Muscle of arm (tissue), 12 donors: ENCODE measurements around the gene MMP15. TPM values are rescaled to one million over a fixed set of nuclear protein-coding genes. Genes with fewer than 3 reads are reported as not detected.
A peak's percentile ranks its signal among the peaks of the same experiment; 100 is the strongest.
"Not testable (repeated sequence)": the region's sequence is repeated elsewhere in the genome, so short reads cannot be mapped to it uniquely, and the experiment has no call there.

ENCODE experiments used
- DNase-seq: peaks from one replicate; pipeline ENCODE4 v3.0.0-alpha.2; 2013
- polyA plus RNA-seq, 12 donors: library from polyadenylated mRNA; unstranded; fragments of 120-200 nt; gene quantifications; one replicate each; pipeline ENCODE4 v1.2.1, GENCODE V29; 2013; ENCODE audit not compliant: insufficient read length in 12 of 12

The MMP15 gene
- polyA plus RNA-seq, 12 donors, result 16.0 to 41.5 (median 23.0) TPM; not detected in 1

DNA sequence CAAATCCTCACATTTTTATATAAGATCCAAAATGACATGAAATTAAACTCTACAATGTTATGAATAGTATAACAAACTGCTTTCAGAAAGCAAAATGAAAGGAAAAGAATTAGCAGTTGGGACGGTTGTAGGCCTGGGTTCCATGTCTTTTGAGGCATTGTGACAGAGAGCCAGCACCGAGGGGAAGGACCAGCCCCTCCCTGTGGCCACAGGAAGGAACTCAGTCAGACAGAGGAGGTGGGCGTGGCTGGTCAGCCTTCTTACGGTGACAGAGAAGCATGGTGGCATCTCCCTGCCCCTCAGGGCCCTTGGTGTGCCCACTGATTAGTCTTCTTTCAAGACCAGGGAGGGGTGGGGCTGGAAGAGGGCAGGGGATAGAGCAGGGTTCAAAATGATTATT lies 30.8 kb upstream of the MMP15 start:
- DNase-seq, result no peak

DNA sequence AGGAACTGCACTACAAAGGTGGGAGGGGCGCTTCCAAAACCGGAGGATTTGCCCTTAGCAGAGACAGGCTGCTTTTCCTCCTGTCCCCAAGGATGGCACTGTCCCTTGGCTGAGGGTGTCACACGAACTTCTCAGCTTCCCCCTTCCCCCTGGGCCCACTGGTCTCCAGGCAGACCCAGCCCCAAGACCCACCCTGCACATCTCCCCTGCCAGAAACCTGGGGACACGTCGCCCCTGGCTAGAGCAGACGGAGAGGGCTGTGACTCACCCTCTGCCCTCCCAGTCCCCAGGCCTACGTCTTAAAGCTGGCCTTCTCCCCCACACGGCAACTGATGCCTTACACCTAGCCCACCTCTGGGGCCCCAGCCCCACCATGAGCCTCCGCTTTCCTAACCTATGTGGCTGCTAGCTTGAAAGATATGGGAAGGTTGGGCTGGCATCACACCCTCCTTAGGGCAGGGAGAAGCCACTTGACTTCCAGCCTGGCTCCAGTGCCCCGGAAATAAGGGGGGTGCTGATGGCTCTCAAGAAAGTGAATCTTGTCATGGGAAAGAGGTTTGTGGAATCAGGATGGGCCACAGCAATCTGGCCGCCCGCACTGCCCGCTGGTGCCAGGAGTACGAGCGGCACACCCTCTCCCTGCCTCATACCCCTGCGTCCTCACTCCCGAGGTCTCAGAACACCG lies 29.7 kb upstream of the MMP15 start:
- DNase-seq, result no peak

DNA sequence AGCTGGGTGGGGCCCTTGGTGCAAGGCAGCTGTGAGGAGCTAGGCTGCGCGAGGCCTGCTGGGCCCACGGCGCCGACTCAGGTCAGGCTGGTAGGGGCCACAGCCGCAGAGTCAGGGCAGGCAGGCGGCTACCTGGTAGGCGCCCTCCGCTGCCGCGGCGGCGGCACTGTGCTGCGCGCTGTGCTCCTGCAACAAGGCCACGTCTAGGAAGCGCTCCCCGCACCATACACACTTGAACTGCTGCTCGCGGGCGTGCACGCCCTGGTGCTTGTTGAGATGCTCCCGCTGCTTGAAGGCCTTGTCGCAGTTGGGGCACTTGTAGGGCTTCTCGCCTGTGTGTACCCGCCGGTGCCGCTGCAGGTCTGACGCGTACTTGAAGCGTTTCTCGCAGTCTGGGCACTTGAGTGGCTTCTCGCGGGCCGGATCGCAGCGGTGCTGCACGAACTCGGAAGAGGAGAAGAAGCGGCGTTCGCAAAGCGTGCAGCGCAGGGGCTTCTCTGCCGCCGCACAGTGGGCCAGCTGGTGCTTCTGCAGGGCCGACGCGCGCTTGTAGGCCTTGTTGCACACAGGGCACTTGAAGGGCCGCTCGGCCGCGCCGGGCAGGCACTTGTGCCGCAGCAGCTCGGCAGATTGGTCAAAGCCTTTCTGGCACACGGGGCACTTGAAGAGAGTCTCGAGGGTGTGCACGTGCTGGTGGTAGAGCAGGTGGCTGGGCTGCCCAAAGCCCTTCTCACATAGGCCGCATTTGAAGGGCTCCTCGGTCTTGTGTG lies 29.0 kb upstream of the MMP15 start:
- no peak for DNase-seq

DNA sequence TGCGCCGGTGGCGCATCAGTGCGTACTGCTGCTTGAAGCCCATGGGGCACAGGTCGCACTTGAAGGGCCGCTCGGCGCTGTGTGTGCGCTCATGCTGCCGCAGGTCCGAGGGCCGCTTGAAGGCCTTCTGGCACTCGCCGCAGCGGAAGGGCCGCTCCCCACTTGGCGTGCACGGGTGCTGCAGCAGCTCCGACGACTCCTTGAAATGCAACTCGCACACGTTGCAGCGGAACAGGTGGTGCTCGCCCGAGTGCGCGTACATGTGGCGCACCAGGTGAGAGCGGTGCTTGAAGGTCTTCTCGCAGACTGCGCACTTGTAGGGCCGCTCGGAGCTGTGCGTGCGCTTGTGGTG lies 28.4 kb upstream of the MMP15 start:
- no peak for DNase-seq

DNA sequence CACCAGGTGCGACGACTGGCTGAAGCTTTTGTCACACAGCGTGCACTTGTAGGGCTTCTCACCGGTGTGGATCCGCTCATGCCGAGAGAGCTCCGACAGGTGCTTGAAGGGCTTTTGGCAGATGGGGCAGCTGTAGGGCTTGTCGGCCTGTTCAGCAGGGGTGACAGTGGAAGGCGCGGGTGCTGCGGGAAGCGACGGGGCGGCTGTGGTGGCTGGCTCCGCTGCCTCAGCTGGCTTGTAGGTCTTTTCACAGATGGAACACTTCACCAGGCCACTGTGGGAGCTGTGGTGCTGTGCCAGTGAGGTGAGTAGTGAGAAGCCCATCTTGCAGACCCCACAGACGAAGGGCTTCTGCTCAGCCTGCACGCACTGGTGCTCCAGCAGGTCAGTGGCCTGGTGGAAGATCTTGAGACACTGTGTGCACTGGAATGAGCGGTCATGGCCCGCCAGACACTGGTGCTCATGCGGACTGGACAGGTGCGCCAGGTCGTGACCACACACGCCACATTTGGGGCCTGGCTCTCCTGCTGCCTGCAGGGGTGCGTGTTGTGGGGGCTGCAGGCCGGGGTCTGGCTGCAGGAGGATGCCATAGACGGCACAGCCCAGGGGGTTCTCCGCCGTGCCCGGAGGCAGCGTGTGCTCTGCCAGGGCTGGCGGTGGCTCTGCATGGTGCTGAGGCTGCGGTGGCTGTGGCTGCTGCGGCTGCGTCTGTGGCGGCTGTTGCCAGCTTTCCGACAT lies 27.9 kb upstream of the MMP15 start:
- DNase-seq, result no peak

DNA sequence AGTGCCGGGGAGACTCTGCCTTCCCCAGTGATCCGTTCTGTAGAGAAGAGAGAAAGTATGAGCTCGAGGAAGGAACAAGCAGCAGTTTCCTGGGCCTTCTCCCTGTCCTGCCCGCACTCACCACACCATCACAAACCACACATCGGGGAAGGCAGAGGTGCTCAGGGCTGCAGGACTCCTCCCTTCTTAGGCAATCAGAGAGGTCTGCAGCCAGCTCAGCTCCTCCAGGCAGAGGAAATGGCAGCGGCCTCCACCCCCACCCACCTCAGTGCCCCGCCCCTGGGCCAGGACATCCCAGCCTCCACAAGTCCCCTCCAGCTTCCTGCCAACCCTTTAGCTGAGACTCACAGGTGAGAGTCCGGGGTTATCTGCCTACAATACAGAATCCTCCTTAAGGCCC lies 27.1 kb upstream of the MMP15 start:
- no peak for DNase-seq

DNA sequence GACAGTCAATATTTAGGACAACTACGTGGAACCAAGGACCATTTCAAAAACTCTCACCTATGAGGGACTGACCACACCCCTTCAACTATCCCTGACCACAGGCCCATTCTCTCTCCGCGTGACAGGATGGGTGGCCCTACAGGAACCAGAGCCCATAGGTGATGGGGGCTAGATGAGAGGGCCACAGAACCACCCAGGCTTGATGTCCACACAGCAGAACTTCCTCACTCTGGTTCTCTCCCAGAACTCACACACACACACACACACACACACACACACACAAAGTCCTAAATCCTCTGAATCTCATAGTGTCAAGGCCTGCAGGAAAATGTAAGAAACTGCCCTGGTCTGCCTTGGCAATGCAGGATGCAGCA lies 26.6 kb upstream of the MMP15 start:
- no peak for DNase-seq

DNA sequence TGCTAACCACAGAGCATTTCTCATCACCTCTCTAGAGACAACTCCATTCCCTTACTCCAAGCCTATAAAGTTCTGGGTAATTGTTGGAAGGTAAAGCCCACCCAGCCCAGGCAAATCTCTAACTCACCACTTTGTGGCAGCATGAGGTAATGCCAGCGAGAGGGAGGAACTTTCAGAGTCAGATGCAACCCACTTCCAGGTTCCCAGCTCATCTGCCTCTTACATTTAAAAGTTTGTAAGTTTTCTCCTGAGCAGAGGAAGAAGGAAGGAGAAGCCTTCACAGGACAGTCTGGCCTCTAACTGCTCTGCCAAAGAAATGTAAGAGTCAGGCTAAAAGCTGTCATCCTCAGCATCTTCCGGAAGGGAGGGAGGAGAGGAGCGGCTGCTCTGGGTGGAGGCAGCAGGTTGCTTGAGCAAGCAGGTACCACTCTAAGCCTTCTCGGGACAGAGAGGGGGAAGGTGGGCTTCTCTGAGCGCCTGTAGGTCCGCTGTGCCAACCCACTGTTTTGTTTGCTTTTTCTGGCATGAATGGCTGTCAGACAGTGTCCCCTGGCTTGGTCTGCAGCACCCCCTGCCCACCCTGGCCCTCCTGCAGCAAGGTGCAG lies 26.1 kb upstream of the MMP15 start:
- DNase-seq, result no peak

DNA sequence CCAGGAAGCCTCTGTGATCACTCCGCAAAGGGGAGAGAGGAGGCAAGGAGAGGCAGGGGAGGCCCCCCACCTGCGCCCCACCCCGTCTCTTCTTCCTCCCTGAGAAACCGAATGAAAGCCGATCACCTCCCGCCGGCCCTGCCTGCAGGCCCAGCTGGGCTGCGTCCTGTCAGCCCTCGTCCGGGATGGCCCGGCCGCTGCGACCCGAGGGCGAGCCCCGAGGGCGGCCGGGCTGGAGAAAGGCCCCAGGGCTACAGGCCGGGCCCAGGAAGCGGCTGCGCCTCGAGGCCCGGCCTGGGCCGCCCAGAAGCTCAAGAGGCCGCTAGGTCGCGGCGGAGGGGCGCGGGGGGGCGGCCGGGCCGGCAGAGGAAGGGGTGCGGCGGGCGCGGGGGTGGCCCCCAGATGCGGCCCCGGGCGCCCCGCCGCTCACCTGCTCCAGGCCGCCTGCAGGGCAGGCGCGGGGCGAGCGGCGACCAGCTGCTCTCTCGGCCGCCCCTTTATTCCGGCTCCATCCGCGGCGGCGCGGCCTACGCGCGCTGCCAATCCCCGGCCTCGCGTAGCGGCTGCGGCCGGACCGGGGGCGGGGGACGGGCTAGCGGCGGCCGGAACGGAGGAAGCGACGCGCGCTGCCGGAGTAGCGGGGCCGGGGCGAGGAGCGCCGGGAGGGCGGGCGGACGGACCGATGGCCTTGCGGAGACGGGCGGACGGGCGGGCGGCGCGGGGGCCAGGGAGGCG lies 25.4 kb upstream of the MMP15 start, which contains the start of gene ZNF319:
Gene ZNF319 (minus strand): TSS at position 702 of the 735 bp plus-strand sequence. CDS start 2,407 bp downstream, outside the sequence.
- no peak for DNase-seq

DNA sequence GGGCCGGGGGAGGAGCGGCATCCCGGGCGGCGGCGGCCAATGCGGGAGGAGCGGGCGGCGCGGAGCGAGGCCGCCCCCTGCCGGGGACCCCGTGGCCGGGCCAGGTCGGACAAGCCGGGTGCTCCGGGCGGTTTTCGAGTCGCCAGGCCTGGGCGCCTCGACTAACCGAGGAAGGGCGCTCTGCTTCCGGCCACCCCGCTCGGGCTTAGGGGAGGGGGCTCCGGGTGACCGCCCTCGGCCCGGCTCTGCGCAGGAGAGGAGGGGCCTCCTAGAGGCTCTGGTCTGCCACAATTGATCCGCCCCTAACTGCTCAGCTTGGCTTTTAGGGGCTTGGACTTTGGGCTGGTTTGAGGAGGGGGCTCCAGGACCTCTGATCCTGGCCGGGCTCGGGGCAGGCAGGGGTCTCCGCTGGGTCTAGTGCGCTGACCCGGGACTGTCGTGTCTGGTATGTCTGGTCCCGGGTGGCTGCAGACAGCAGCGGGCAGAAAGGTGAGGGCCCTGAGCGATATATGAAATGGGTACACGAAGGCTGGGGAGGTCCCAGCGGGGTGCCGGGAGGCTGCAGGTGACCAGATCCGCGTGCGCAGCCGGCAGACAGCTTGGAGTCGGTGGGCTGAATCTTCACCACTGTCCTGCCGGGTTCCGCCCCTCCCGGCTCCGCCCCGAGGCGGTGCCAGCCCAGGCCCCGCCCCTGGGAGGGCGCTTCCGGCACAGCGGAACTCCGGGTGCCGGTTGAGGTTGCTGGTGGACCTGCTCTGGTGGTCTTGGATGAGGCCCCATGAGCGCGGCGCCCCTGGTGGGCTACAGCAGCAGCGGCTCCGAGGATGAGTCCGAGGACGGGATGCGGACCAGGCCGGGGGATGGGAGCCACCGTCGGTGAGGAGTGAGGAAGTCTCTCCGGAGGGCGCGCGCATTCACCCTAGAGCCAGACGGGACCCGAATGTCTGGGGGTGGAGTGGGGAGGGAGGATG lies 24.6 kb upstream of the MMP15 start, which contains the start of gene USB1:
Gene USB1 (plus strand): TSS at position 702 of the 971 bp plus-strand sequence. CDS start 77 bp downstream, at position 779.
- DNase-seq, result peak; percentile 89

DNA sequence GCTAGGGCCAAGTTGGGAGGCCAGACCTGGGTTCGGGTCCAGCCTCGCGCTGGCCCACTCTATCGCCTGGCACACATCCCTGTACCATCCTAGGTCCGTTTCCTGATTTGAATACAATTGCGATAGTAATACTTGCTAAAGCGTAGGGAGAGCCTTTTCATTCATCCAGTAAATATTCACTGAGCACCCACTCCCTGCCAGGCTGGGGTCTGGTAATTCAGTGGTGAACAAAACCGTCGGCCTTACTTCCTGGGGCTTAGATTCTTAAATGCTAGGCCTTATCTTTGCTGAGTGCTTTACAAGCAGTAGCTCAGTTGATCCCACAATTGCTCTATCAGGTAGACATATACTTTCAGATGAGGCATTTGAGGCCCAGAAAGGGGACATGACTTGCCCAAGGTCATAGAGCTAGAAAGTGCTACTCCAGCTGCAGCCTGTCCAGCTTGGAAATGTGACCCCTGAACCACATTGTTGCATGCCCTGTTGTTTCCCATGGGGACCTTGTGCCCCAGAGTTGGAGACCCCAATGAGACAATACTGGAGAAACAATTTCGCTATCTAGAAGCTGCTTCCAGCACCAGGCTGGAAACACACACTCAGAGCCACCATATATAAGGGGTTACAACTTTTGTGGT lies 23.7 kb upstream of the MMP15 start:
- DNase-seq, result no peak

DNA sequence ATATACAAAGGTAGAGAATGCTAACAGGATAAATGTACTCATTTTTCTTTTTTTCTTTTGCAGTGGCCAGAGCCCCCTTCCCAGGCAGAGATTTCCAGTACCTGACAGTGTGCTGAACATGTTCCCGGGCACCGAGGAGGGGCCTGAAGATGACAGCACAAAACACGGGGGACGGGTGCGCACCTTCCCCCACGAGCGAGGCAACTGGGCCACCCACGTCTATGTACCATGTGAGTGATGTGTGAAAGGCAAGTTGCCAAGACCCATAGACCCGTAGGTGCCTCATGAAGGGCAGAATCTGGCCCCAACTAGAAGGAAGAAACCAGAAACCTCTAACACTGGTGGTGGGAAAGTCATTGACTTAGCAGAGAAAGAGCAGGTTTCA lies 23.1 kb upstream of the MMP15 start:
- DNase-seq, result no peak

DNA sequence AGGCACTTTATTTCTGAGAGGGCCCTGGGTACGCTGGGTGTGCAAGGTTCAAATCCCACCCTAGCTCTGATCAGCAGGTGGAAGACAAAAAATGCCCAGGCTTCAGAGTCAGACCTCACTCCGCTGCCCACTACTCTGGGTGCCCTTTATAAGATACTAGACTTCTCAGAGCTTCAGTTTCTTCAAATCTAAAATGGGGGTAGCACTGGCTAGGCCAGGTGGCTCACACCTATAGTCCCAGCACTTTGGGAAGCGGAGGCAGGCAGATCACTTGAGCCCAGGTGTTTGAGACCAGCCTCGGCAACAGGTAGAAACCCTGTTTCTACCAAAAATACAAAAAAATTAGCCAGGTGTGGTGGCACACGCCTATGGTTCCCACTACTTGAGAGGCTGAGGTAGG lies 22.6 kb upstream of the MMP15 start:
- DNase-seq, result no peak

DNA sequence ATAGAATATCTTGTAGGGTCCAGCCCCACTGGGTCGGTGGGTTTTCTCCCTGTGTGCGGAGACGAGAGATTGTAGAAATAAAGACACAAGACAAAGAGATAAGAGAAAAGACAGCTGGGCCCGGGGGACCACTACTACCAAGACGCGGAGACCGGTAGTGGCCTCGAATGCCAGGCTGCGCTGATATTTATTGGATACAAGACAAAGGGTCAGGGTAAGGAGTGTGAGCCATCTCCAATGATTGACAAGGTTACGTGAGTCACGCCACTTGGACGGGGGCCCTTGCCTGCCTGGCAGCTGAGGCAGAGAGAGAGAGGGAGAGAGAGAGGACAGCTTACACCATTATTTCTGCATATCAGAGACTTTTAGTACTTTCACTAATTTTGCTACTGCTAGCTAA lies 20.8 kb upstream of the MMP15 start:
- not testable (repeated sequence) for DNase-seq

DNA sequence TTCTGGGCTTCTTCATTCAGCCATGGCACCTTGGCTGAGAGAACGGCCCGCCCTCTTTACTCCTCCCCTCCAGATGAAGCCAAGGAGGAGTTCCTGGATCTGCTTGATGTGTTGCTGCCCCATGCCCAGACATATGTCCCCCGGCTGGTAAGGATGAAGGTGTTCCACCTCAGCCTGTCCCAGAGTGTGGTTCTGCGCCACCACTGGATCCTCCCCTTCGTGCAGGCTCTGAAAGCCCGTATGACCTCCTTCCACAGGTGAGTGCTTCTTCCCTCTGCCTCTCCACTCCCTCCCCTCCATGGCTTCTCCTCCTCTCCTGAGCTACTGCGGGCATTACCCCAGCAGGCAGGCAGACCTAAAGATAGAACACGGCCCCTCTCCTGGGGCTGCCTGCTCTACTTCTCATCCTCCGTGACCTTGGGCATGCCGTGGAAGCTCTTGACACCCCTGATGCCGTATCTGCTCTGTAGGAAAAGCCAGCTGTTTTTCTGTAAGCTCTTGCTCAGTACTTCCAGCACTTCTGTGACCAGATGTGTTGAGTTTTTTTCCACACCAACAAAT lies 15.6 kb upstream of the MMP15 start:
- no peak for DNase-seq

DNA sequence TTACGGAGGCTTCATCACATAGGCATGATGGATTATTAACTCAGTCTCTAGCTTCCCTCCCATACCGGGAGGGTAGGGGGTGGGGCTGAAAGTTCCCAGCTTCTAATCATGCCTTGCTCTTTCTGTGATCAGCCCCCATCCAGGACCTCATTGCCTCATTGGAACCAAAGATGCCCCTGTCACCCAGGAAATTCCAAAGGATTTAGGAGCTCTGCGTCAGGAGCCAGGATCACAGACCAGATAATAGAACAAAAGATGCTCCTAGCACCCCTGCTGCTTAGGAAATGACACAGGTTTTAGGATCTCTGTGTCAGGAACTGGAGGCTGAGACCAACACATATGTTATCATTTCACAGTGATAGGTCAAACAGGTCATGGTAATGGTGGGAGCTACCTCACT lies 14.7 kb upstream of the MMP15 start:
- DNase-seq, result no peak

DNA sequence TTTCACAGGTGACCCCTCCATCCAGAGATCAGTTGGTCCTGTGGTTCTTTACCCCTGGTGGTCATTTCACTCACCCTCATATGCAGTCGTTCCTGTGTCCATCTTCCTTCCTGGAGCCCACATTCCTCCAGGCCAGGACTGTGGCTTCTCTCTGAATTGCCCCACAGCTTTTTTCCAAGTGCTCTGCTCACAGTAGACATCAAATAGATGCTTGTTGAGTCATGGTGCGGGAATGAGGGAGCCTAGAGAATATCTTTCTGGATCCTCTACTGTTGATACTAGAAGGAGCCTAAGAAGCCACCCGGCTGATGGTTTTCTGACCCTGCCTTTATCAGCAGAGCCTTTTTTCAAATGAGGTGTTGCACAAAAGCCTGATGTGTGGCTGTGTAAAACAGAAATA lies 13.9 kb upstream of the MMP15 start:
- DNase-seq, result no peak

DNA sequence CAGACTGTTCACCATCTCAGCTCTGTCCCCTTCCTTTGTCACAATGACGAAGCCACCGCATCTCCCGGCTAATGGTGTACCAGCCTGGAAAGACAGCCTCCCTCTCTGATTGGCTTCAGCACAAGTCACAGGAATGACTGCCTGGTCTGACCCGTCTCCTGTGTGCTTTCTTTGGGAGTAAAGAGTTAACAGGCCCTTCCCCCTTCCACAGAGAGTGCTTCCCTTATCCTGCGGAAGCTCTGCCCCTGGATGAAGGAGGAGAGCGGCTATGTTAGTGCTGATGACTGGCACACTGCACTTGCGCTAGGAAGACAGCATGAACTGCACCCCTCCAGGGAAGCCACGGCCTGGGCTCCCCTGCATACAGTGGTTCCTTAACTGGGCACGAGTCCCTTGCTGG lies 13.1 kb upstream of the MMP15 start:
- DNase-seq, result no peak

DNA sequence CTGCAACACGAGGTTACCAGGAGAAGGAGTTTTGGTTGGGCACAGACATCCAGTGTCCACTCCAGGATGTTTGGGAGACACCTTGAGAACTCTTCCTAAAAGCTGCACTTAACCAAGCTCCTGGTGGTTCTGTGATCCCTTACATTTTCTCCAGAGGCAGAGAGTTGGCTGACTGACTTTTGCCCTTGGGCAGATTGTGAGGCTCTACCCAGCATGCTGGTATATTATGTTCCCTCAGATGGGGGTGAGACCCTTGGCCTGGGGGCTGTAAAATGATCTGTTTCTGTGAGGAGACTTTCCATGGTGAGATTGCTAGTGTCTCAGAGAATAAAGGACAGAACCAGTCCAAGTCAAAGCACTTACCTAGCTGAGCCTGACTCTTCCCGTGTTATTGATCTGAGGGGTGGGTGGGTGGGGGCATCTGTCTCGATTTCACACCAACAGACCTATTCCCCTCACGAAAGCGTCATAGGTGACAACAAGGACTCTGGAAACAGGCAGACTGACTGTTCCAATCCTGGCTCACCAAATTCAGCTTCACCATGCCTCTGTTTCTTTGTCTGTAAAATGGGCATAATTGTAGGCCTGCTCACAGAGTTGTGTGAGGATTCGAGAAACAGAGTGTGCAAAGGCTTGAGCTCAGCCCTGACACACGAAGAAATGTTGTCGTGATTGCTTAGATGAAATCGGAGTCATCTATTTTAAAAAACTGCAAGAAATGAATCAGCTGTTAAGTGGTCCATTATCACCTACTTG lies 12.2 kb upstream of the MMP15 start:
- no peak for DNase-seq
